MM.1S (cell line): ENCODE data around the gene MVB12B.
"Not testable (repeated sequence)": the region's sequence is repeated elsewhere in the genome, so short reads cannot be mapped to it uniquely, and the experiment has no call there.

ENCODE experiments used
- DNase-seq: peaks from one replicate; pipeline ENCODE4 v3.0.0-alpha.2; 2015
- H2AFZ ChIP-seq: fragments of 300-600 bp; sonication (generic); 2 replicates; pipeline ENCODE4 v1.6.0; 2016; ENCODE audit warnings: antibody characterized with exemption, low read length
- H3F3A ChIP-seq: fragments of 300-600 bp; sonication (generic); 2 replicates; pipeline ENCODE4 v1.6.1; 2016; ENCODE audit warnings: mild to moderate bottlenecking, antibody characterized with exemption, low read length, moderate library complexity, mixed read lengths; ENCODE audit not compliant: insufficient read depth
- H3K27ac ChIP-seq: fragments of 300-600 bp; sonication (generic); 2 replicates; pipeline ENCODE4 v1.5.1; 2016; ENCODE audit warnings: mild to moderate bottlenecking, low read length
- H3K27me3 ChIP-seq: fragments of 300-600 bp; sonication (generic); replicated peaks from 2 replicates; pipeline ENCODE4 v1.6.0; 2016; ENCODE audit warnings: low read length; ENCODE audit not compliant: insufficient read depth
- H3K36me3 ChIP-seq: fragments of 300-600 bp; sonication (generic); replicated peaks from 2 replicates; pipeline ENCODE4 v1.6.1; 2016; ENCODE audit warnings: mild to moderate bottlenecking, low read length, mixed read lengths; ENCODE audit not compliant: insufficient read depth
- H3K4me1 ChIP-seq: fragments of 300-600 bp; sonication (generic); 2 replicates; pipeline ENCODE4 v1.6.1; 2016; ENCODE audit warnings: low read length, mixed read lengths
- H3K4me2 ChIP-seq: fragments of 300-600 bp; sonication (generic); 2 replicates; pipeline ENCODE4 v1.6.0; 2016; ENCODE audit warnings: low read depth, low read length
- H3K4me3 ChIP-seq: fragments of 300-600 bp; sonication (generic); 2 replicates; pipeline ENCODE4 v1.5.1; 2016; ENCODE audit warnings: low read length, mixed read lengths
- H3K79me2 ChIP-seq: fragments of 300-600 bp; sonication (generic); 2 replicates; pipeline ENCODE4 v1.6.1; 2016; ENCODE audit warnings: mixed run types, low read length, mixed read lengths
- H3K9ac ChIP-seq: fragments of 300-600 bp; sonication (generic); 2 replicates; pipeline ENCODE4 v1.6.1; 2016; ENCODE audit warnings: low read length, mixed read lengths
- H3K9me2 ChIP-seq: fragments of 300-600 bp; sonication (generic); replicated peaks from 2 replicates; pipeline ENCODE4 v1.6.1; 2016; ENCODE audit warnings: mild to moderate bottlenecking, low read length, mixed read lengths; ENCODE audit not compliant: insufficient read depth
- H3K9me3 ChIP-seq: fragments of 300-600 bp; sonication (generic); replicated peaks from 2 replicates; pipeline ENCODE4 v1.6.1; 2016; ENCODE audit warnings: mild to moderate bottlenecking, low read length, mixed read lengths; ENCODE audit not compliant: insufficient read depth
- H4K20me1 ChIP-seq: fragments of 300-600 bp; sonication (generic); 2 replicates; pipeline ENCODE4 v1.6.1; 2016; ENCODE audit warnings: mild to moderate bottlenecking, low read length, moderate library complexity, mixed read lengths; ENCODE audit not compliant: insufficient read depth
- EZH2 ChIP-seq: fragments of 300-600 bp; sonication (generic); optimal IDR thresholded peaks from 2 replicates; pipeline ENCODE3; 2017; ENCODE audit warnings: low read depth, mild to moderate bottlenecking, antibody characterized with exemption, low read length, mixed read lengths
- EZH2phosphoT487 ChIP-seq: fragments of 300-600 bp; sonication (generic); IDR thresholded peaks from 2 replicates; pipeline ENCODE4 v1.6.1; 2018; ENCODE audit warnings: antibody characterized with exemption, low read length
- TF ChIP-seq, protein P1 (sequence below): fragments of 300-600 bp; sonication (generic); IDR thresholded peaks from 2 replicates; pipeline ENCODE4 v1.5.1; 2016; ENCODE audit warnings: antibody characterized with exemption, low read length, mixed read lengths

MVB12B gene

DNA sequence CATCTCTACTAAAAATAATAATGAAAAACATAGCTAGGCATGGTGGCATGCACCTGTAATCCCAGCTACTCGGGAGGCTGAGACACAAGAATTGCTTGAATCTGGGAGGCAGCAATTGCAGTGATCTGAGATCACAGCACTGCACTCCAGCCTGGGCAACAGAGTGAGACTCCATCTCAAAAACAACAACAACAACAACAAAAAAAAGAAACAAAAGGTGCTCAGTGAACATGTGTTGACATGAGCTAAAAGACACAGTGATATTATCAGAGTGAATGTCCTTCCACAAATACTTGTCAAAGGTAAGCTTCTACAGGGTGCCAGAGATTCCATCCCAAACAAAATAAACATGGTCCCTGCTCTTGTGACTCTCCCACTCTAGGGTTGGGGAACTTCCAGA, 211.9 kb downstream of the MVB12B start:
- Histone ChIP-seq H3K79me2 (no peaks in the 10 kb centered on the region), H2AFZ (no peak overlapping the region), H3K27ac (no peak overlapping the region), H4K20me1 (no peaks in the 10 kb centered on the region), H3K9me3 (no peaks in the 10 kb centered on the region), H3K9me2 (no peaks in the 10 kb centered on the region), H3K36me3 (no peaks in the 10 kb centered on the region), H3K4me1 (no peaks in the 10 kb centered on the region), H3K4me2 (no peak overlapping the region), H3K4me3 (no peak overlapping the region), H3F3A (no peaks in the 10 kb centered on the region), H3K9ac (no peak overlapping the region), H3K27me3 (peaks cover 40% of the 10 kb centered on the region)
- DNase-seq = no peak
- TF ChIP-seq EZH2phosphoT487 (no peak), EZH2 (no peak)
- TF ChIP-seq, protein P1, sequence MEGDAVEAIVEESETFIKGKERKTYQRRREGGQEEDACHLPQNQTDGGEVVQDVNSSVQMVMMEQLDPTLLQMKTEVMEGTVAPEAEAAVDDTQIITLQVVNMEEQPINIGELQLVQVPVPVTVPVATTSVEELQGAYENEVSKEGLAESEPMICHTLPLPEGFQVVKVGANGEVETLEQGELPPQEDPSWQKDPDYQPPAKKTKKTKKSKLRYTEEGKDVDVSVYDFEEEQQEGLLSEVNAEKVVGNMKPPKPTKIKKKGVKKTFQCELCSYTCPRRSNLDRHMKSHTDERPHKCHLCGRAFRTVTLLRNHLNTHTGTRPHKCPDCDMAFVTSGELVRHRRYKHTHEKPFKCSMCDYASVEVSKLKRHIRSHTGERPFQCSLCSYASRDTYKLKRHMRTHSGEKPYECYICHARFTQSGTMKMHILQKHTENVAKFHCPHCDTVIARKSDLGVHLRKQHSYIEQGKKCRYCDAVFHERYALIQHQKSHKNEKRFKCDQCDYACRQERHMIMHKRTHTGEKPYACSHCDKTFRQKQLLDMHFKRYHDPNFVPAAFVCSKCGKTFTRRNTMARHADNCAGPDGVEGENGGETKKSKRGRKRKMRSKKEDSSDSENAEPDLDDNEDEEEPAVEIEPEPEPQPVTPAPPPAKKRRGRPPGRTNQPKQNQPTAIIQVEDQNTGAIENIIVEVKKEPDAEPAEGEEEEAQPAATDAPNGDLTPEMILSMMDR = no peak

DNA sequence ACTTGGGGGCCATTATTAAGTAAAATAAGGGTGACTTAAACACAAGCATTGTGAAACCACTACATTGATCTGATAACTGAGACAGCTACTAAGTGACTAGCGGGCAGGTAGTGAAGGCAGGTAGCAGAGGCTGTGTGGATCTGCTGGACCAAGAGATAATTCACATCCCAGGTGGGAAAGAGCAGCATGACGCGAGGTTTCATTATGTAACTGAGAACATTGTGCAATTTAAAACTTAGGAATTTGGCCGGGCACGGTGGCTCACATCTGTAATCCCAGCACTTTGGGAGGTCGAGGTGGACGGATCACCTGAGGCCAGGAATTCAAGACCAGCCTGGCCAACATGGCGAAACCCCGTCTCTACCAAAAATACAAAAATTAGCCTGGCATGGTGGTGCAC, 213.8 kb downstream of the MVB12B start:
- not testable (repeated sequence) for H3K4me2 ChIP-seq, H3K4me3 ChIP-seq, H3K9ac ChIP-seq, H3K36me3 ChIP-seq, H3F3A ChIP-seq, H3K79me2 ChIP-seq, H3K9me2 ChIP-seq, H3K27ac ChIP-seq, H4K20me1 ChIP-seq, H3K9me3 ChIP-seq, H2AFZ ChIP-seq, H3K4me1 ChIP-seq, DNase-seq
- peaks cover 34% of the 10 kb centered on the region for H3K27me3 ChIP-seq

DNA sequence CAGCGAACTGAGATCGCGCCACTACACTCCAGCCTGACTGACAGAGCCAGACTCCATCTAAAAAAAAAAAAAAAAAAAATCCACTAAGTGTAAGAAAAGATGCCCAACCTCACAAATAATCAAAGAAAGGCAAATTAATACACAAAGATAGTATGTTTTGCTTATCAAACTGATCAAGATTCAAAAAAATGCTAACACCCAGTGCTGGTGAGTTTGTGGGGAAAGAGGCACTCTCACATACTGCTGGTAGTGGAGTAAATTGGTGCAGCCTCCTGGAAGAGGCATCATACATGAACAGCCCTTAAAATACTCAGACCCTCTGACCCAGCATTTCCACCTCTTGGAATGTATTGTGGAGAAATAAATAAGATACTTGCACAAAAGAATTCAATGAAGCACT, 216.9 kb downstream of the MVB12B start:
- Histone ChIP-seq H3F3A (no peaks in the 10 kb centered on the region), H3K79me2 (no peaks in the 10 kb centered on the region), H4K20me1 (no peaks in the 10 kb centered on the region), H3K27ac (no peak overlapping the region), H2AFZ (no peak overlapping the region), H3K4me2 (no peak overlapping the region), H3K36me3 (no peaks in the 10 kb centered on the region), H3K4me1 (no peaks in the 10 kb centered on the region), H3K4me3 (no peak overlapping the region), H3K9ac (no peak overlapping the region), H3K9me2 (no peaks in the 10 kb centered on the region), H3K27me3 (peaks cover 33% of the 10 kb centered on the region), H3K9me3 (no peaks in the 10 kb centered on the region)
- no peak for DNase-seq
- no peak for TF ChIP-seq EZH2phosphoT487

DNA sequence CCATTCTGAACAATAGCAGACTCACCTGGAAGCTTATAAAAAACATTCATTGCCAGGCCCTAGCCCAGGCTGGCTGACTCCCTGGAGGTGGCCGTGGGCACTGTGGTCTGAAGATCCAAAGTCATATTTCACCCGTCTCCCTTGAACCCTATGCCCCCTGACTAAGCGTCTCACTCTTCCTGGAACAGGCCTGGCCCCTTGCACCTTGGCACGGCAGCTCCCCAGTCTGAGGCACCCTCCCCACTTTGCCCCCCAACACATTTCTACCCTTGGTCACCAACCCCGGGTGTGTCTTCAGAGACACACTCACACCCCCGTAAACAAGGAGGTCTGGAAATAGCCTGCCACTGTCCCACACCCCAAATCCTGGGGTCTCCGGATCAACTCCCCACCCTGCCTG, 218.5 kb downstream of the MVB12B start:
- Histone ChIP-seq H3K4me2 (no peak overlapping the region), H4K20me1 (no peaks in the 10 kb centered on the region), H3K9me3 (no peaks in the 10 kb centered on the region), H3K4me3 (no peak overlapping the region), H3K9me2 (no peaks in the 10 kb centered on the region), H3K79me2 (no peaks in the 10 kb centered on the region), H3K27me3 (peaks cover 41% of the 10 kb centered on the region), H3F3A (no peaks in the 10 kb centered on the region), H3K9ac (no peak overlapping the region), H3K27ac (no peak overlapping the region), H3K4me1 (no peaks in the 10 kb centered on the region), H2AFZ (no peak overlapping the region), H3K36me3 (no peaks in the 10 kb centered on the region)
- DNase-seq = no peak
- no peak for TF ChIP-seq EZH2
- no peak for TF ChIP-seq EZH2phosphoT487
- TF ChIP-seq, protein P1 = no peak
